ENCODE data around the gene MYO10.
A peak's percentile ranks its signal among the peaks of the same experiment; 100 is the strongest.

The MYO10 gene

DNA sequence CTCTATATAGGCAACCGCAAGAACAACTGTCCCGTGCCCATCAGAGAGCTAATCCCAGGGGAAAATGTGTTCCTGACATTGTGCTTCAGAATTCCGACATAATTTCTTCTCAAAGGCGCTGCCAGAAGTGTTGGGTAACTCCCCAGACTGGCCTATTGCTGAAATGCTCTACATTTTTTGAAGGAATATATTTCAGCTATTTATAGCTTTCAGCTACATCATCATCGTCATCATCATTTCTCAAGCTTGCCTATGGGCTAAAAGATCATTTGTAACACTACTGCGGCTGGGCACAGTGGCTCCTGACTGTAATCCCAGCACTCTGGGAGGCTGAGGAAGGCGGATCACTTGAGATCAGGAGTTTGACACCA lies 49.7 kb downstream of the MYO10 start (continued):
- TF ChIP-seq, protein P1, sequence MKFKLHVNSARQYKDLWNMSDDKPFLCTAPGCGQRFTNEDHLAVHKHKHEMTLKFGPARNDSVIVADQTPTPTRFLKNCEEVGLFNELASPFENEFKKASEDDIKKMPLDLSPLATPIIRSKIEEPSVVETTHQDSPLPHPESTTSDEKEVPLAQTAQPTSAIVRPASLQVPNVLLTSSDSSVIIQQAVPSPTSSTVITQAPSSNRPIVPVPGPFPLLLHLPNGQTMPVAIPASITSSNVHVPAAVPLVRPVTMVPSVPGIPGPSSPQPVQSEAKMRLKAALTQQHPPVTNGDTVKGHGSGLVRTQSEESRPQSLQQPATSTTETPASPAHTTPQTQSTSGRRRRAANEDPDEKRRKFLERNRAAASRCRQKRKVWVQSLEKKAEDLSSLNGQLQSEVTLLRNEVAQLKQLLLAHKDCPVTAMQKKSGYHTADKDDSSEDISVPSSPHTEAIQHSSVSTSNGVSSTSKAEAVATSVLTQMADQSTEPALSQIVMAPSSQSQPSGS (tag by site-specific recombination; IDR thresholded peaks at IDR 0.05; ENCODE audit: low read depth), result 0 out of 2 replicates have a peak, but pooled peaks have one; percentile 7
- no peak for TF ChIP-seq ZEB2 (tag by site-specific recombination; IDR thresholded peaks at IDR 0.05)
- TF ChIP-seq ZNF560 (tag by site-specific recombination; IDR thresholded peaks at IDR 0.05; ENCODE audit: borderline replicate concordance), result no peak
- TF ChIP-seq ZNF16 (tag by site-specific recombination; IDR thresholded peaks at IDR 0.05; ENCODE audit: low read depth), result no peak
- TF ChIP-seq SP7 (tag by site-specific recombination; IDR thresholded peaks at IDR 0.05), result peak; percentile 40; the same call in 1 of the 2 replicates
- peak; percentile 40 for TF ChIP-seq OSR2 (tag by site-specific recombination; IDR thresholded peaks at IDR 0.05)
- TF ChIP-seq, protein P2, sequence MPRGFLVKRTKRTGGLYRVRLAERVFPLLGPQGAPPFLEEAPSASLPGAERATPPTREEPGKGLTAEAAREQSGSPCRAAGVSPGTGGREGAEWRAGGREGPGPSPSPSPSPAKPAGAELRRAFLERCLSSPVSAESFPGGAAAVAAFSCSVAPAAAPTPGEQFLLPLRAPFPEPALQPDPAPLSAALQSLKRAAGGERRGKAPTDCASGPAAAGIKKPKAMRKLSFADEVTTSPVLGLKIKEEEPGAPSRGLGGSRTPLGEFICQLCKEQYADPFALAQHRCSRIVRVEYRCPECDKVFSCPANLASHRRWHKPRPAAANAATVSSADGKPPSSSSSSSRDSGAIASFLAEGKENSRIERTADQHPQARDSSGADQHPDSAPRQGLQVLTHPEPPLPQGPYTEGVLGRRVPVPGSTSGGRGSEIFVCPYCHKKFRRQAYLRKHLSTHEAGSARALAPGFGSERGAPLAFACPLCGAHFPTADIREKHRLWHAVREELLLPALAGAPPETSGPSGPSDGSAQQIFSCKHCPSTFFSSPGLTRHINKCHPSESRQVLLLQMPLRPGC (tag by site-specific recombination; IDR thresholded peaks at IDR 0.05), result no peak
- TF ChIP-seq ZNF629 (tag by site-specific recombination; IDR thresholded peaks at IDR 0.05), result peak; percentile 52
- no peak for TF ChIP-seq ZNF202 (tag by site-specific recombination; IDR thresholded peaks at IDR 0.05; ENCODE audit: borderline replicate concordance)
- TF ChIP-seq ZBTB17 (tag by site-specific recombination; IDR thresholded peaks at IDR 0.05), result no peak
- TF ChIP-seq ZNF600 (tag by site-specific recombination; IDR thresholded peaks at IDR 0.05), result no peak
- no peak for TF ChIP-seq ZNF239 (tag by site-specific recombination; IDR thresholded peaks at IDR 0.05)
- TF ChIP-seq, protein P3, sequence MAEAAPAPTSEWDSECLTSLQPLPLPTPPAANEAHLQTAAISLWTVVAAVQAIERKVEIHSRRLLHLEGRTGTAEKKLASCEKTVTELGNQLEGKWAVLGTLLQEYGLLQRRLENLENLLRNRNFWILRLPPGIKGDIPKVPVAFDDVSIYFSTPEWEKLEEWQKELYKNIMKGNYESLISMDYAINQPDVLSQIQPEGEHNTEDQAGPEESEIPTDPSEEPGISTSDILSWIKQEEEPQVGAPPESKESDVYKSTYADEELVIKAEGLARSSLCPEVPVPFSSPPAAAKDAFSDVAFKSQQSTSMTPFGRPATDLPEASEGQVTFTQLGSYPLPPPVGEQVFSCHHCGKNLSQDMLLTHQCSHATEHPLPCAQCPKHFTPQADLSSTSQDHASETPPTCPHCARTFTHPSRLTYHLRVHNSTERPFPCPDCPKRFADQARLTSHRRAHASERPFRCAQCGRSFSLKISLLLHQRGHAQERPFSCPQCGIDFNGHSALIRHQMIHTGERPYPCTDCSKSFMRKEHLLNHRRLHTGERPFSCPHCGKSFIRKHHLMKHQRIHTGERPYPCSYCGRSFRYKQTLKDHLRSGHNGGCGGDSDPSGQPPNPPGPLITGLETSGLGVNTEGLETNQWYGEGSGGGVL (tag by site-specific recombination; IDR thresholded peaks at IDR 0.05), result no peak
- TF ChIP-seq, protein P4, sequence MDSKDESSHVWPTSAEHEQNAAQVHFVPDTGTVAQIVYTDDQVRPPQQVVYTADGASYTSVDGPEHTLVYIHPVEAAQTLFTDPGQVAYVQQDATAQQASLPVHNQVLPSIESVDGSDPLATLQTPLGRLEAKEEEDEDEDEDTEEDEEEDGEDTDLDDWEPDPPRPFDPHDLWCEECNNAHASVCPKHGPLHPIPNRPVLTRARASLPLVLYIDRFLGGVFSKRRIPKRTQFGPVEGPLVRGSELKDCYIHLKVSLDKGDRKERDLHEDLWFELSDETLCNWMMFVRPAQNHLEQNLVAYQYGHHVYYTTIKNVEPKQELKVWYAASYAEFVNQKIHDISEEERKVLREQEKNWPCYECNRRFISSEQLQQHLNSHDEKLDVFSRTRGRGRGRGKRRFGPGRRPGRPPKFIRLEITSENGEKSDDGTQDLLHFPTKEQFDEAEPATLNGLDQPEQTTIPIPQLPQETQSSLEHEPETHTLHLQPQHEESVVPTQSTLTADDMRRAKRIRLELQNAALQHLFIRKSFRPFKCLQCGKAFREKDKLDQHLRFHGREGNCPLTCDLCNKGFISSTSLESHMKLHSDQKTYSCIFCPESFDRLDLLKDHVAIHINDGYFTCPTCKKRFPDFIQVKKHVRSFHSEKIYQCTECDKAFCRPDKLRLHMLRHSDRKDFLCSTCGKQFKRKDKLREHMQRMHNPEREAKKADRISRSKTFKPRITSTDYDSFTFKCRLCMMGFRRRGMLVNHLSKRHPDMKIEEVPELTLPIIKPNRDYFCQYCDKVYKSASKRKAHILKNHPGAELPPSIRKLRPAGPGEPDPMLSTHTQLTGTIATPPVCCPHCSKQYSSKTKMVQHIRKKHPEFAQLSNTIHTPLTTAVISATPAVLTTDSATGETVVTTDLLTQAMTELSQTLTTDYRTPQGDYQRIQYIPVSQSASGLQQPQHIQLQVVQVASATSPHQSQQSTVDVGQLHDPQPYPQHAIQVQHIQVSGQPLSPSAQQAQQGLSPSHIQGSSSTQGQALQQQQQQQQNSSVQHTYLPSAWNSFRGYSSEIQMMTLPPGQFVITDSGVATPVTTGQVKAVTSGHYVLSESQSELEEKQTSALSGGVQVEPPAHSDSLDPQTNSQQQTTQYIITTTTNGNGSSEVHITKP (tag by site-specific recombination; IDR thresholded peaks at IDR 0.05), result no peak
- TF ChIP-seq ZFP41 (tag by site-specific recombination; IDR thresholded peaks at IDR 0.05; ENCODE audit: borderline replicate concordance), result no peak
- no peak for TF ChIP-seq ZSCAN16 (tag by site-specific recombination; IDR thresholded peaks at IDR 0.05)
- 0 out of 2 replicates have a peak, but pooled peaks have one; percentile 10 for TF ChIP-seq SP2 (tag by site-specific recombination; IDR thresholded peaks at IDR 0.05)
- TF ChIP-seq, protein P5, sequence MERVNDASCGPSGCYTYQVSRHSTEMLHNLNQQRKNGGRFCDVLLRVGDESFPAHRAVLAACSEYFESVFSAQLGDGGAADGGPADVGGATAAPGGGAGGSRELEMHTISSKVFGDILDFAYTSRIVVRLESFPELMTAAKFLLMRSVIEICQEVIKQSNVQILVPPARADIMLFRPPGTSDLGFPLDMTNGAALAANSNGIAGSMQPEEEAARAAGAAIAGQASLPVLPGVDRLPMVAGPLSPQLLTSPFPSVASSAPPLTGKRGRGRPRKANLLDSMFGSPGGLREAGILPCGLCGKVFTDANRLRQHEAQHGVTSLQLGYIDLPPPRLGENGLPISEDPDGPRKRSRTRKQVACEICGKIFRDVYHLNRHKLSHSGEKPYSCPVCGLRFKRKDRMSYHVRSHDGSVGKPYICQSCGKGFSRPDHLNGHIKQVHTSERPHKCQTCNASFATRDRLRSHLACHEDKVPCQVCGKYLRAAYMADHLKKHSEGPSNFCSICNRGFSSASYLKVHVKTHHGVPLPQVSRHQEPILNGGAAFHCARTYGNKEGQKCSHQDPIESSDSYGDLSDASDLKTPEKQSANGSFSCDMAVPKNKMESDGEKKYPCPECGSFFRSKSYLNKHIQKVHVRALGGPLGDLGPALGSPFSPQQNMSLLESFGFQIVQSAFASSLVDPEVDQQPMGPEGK (tag by site-specific recombination; IDR thresholded peaks at IDR 0.05), result no peak
- no peak for TF ChIP-seq ZNF777 (tag by site-specific recombination; IDR thresholded peaks at IDR 0.05; ENCODE audit: borderline replicate concordance)
